B cell (primary cell): ENCODE measurements around the gene PTPN13.

Experiments
- CTCF ChIP-seq: fragments of 200-600 bp; IDR thresholded peaks from one replicate; pipeline ENCODE4 v1.8.0; 2022; ENCODE audit warnings: antibody characterized with exemption, mild to moderate bottlenecking
- EZH2 ChIP-seq: IDR thresholded peaks from 2 replicates; pipeline ENCODE4 v1.6.1; 2012; ENCODE audit warnings: borderline replicate concordance, low read depth, mild to moderate bottlenecking, moderate library complexity, low read length; ENCODE audit not compliant: insufficient read depth, poor library complexity, severe bottlenecking

- TF ChIP-seq CTCF = no peak
- no peak for TF ChIP-seq EZH2
Measured at GRCh38 chr4:86675548-86675947, 81.4 kb downstream of the PTPN13 start.
